Measurements from ENCODE around the gene CABP1. TPM values are rescaled to one million over a fixed set of nuclear protein-coding genes. Genes with fewer than 3 reads are reported as not detected.

CABP1 gene
- total RNA-seq (1 to 10 TPM; 2.4 to 9.1 (median 3.8) TPM), polyA plus RNA-seq (1 to 10 TPM; 2.9 to 9.9 TPM)
- long read RNA-seq, donor 1, partial matches to known transcripts: 0 of 11 reads
- long read RNA-seq, donor 1, other reads (novel, unspliced or antisense): 7 of 11 reads
- long read RNA-seq, donor 2, transcript CABP1-201 (7 exons, 1,369 nt): major isoform, 5 of 10 reads
- long read RNA-seq, donor 2, partial matches to known transcripts: 1 of 10 reads
- long read RNA-seq, donor 2, other reads (novel, unspliced or antisense): 4 of 10 reads
- long read RNA-seq, donor 3, partial matches to known transcripts: 0 of 3 reads
- long read RNA-seq, donor 3, other reads (novel, unspliced or antisense): 2 of 3 reads

GRCh38 chr12:120639771-120640721, at the start of gene CABP1:
Gene CABP1, plus strand, starts transcription at chr12:120640626. Its CDS starts 60 bp downstream, at chr12:120640686.
- H3K4me1 ChIP-seq: peaks cover 0 to 19% (median 11%) of the 10 kb centered on the region in 12 donors
- peak in 9 of 12 donors; percentile 13 to 40 (median 24) for TF ChIP-seq CTCF (IDR thresholded peaks at IDR 0.05)
- no peak for TF ChIP-seq POLR2A (IDR thresholded peaks at IDR 0.05)
- H3K4me3 ChIP-seq: peak within 1 kb of the TSS in 11 of 12 donors; percentile 29 to 62 (median 44)
- no peak within 1 kb of the TSS for H3K27ac ChIP-seq
- DNase-seq: no peak
- peak; percentile 9 to 39 (median 26) for ATAC-seq
- H3K9me3 ChIP-seq: no peaks in the 10 kb centered on the region
- intact Hi-C loops (cut with DNase I): loop anchor here in 2 of 10 donors (10.0 kb wide), 1 partner anchor 465 kb away; no protein-coding TSS in a partner anchor
- no peaks in the 10 kb centered on the region for H3K36me3 ChIP-seq
- WGBS, 4 donors: 6 to 24% (median 12%) methylated on average over 19 to 56 of the region's 56 CpGs
- peaks cover 11 to 54% (median 42%) of the 10 kb centered on the region in 9 donors for H3K27me3 ChIP-seq

- intact Hi-C loops (cut with DNase I): loop anchor here in 1 of 10 donors (10.0 kb wide), 1 partner anchor 494 kb away; no protein-coding TSS in a partner anchor
- 69 to 82% (median 79%) methylated on average over 6 of the region's 6 CpGs for WGBS, 4 donors
- DNase-seq (no peak), ATAC-seq (no peak)
- Histone ChIP-seq H3K27ac (peak overlapping the region in 1 of 12 donors; percentile 58), H3K36me3 (no peaks in the 10 kb centered on the region), H3K4me3 (no peak overlapping the region), H3K27me3 (no peaks in the 10 kb centered on the region), H3K9me3 (no peaks in the 10 kb centered on the region), H3K4me1 (peaks cover 0 to 15% (median 6%) of the 10 kb centered on the region in 12 donors)
- TF ChIP-seq POLR2A (IDR thresholded peaks at IDR 0.05) (no peak), CTCF (IDR thresholded peaks at IDR 0.05) (no peak)
Observed at GRCh38 chr12:120590741-120591407, 49.6 kb upstream of the CABP1 start.

GRCh38 chr12:120592121-120593049, 48.0 kb upstream of the CABP1 start:
- TF ChIP-seq CTCF (IDR thresholded peaks at IDR 0.05): no peak
- TF ChIP-seq POLR2A (IDR thresholded peaks at IDR 0.05): no peak
- no peaks in the 10 kb centered on the region for H3K36me3 ChIP-seq
- 71 to 77% (median 74%) methylated on average over 8 of the region's 8 CpGs for WGBS, 4 donors
- peaks cover 0 to 15% (median 6%) of the 10 kb centered on the region in 12 donors for H3K4me1 ChIP-seq
- no peak overlapping the region for H3K27ac ChIP-seq
- no peak for DNase-seq
- ATAC-seq: no peak
- no peaks in the 10 kb centered on the region for H3K9me3 ChIP-seq
- H3K27me3 ChIP-seq: peaks cover 0 to 6% (median 0%) of the 10 kb centered on the region in 9 donors
- no peak overlapping the region for H3K4me3 ChIP-seq
- intact Hi-C loops (cut with DNase I): loop anchor here in 1 of 10 donors (10.0 kb wide), 1 partner anchor 492 kb away; no protein-coding TSS in a partner anchor
